Panc1 (cell line): ENCODE data around the gene STX19. TPM values are rescaled to one million over a fixed set of nuclear protein-coding genes. Genes with fewer than 3 reads are reported as not detected.

Experiments used
- ATAC-seq: fragments of 200-7000 bp; cut with Tn5 transposase; 2 replicates; pipeline ENCODE4 v1.9.1; 2020; ENCODE audit warnings: mild to moderate bottlenecking, moderate library complexity
- BruUV-seq: library from RNA; stranded (reverse); fragments of 400-500 nt; replicated peaks from 2 replicates; lab custom pipeline; 2021; lab: Mats Ljungman, UMichigan
- CTCF ChIA-PET: fragments of 300-600 bp; sonication (Branson Sonifier 250); formaldehyde crosslinking; loops from one replicate; lab custom pipeline; 2022; ENCODE audit warnings: antibody characterized with exemption; lab: Charles Lee
- POLR2A ChIA-PET: fragments of 300-600 bp; sonication (Branson Sonifier 250); formaldehyde crosslinking; loops from one replicate; lab custom pipeline; 2022; ENCODE audit warnings: antibody characterized with exemption; lab: Charles Lee
- DNase-seq: peaks from one replicate; pipeline ENCODE4 v3.0.0-alpha.2; 2010; ENCODE audit warnings: low read depth, low spot score
- H3K27ac ChIP-seq: 2 replicates; pipeline ENCODE4 v1.5.1; 2011; ENCODE audit warnings: mild to moderate bottlenecking, low read length, inconsistent platforms
- H3K27me3 ChIP-seq: fragments of 200-500 bp; sonication (Bioruptor generic); 2 replicates; pipeline ENCODE4 v1.6.0; 2014; ENCODE audit warnings: low read length, inconsistent platforms; ENCODE audit not compliant: control insufficient read depth, insufficient read depth
- H3K36me3 ChIP-seq: fragments of 200-500 bp; sonication (Bioruptor generic); 2 replicates; pipeline ENCODE4 v1.5.1; 2014; ENCODE audit warnings: inconsistent platforms, mild to moderate bottlenecking, low read length, moderate library complexity; ENCODE audit not compliant: control insufficient read depth, insufficient read depth
- H3K4me1 ChIP-seq: 2 replicates; pipeline ENCODE4 v1.5.1; 2011; ENCODE audit warnings: inconsistent platforms, mild to moderate bottlenecking, low read length, moderate library complexity; ENCODE audit not compliant: control insufficient read depth, insufficient read depth
- H3K4me3 ChIP-seq, 2 experiments: 2 replicates each; pipeline ENCODE4 v1.5.1; 2011 to 2012; ENCODE audit warnings: low read depth in 2 of 2, low read length in 2 of 2, mild to moderate bottlenecking in 2 of 2, inconsistent platforms in 1 of 2, moderate library complexity in 1 of 2
- H3K9me3 ChIP-seq: fragments of 200-500 bp; sonication (Bioruptor generic); 2 replicates; pipeline ENCODE4 v1.5.1; 2014; ENCODE audit warnings: low read depth, mild to moderate bottlenecking, inconsistent platforms, low read length, moderate library complexity; ENCODE audit not compliant: control insufficient read depth, insufficient read depth
- CTCF ChIP-seq: fragments of 450-650 bp; IDR thresholded peaks from 2 replicates; pipeline ENCODE4 v1.5.1; 2017; ENCODE audit warnings: mild to moderate bottlenecking
- POLR2AphosphoS5 ChIP-seq: IDR thresholded peaks from 2 replicates; pipeline ENCODE4 v1.6.1; 2012; ENCODE audit warnings: mild to moderate bottlenecking, low read depth, low read length, moderate library complexity
- REST ChIP-seq, 2 experiments: IDR thresholded peaks; 2 replicates each; pipeline ENCODE4 v1.6.1; 2011 to 2012; ENCODE audit warnings: low read depth in 2 of 2, control low read depth in 1 of 2, low read length in 1 of 2, mild to moderate bottlenecking in 1 of 2, moderate library complexity in 1 of 2; ENCODE audit not compliant: insufficient read depth in 1 of 2
- SIN3A ChIP-seq: IDR thresholded peaks from 2 replicates; pipeline ENCODE4 v1.6.1; 2012; ENCODE audit warnings: low read depth, mild to moderate bottlenecking, low read length, moderate library complexity, borderline replicate concordance; ENCODE audit not compliant: insufficient read depth
- TCF7L2 ChIP-seq: IDR thresholded peaks from 2 replicates; pipeline ENCODE4 v1.6.1; 2011; ENCODE audit warnings: mild to moderate bottlenecking, low read depth, low read length, inconsistent platforms
- in situ Hi-C: cut with HindIII; loops from 2 replicates; pipeline ENCODE4 v1.10.0; 2016; ENCODE audit warnings: low sequenced_read_pairs, low pct_unique_long_range_greater_than_20kb
- intact Hi-C: fragments of 100-400 bp; cut with micrococcal nuclease; formaldehyde crosslinking; loops from one replicate; pipeline ENCODE4 v1.10.0; 2022; ENCODE audit not compliant: unreplicated experiment
- total RNA-seq: library from RNA; stranded (reverse); gene quantifications from one replicate; pipeline ENCODE4 v1.2.1, GENCODE V29; 2021; ENCODE audit not compliant: unreplicated experiment

Gene STX19
- total RNA-seq, 1 experiment from 2014 or later: not detected

DNA sequence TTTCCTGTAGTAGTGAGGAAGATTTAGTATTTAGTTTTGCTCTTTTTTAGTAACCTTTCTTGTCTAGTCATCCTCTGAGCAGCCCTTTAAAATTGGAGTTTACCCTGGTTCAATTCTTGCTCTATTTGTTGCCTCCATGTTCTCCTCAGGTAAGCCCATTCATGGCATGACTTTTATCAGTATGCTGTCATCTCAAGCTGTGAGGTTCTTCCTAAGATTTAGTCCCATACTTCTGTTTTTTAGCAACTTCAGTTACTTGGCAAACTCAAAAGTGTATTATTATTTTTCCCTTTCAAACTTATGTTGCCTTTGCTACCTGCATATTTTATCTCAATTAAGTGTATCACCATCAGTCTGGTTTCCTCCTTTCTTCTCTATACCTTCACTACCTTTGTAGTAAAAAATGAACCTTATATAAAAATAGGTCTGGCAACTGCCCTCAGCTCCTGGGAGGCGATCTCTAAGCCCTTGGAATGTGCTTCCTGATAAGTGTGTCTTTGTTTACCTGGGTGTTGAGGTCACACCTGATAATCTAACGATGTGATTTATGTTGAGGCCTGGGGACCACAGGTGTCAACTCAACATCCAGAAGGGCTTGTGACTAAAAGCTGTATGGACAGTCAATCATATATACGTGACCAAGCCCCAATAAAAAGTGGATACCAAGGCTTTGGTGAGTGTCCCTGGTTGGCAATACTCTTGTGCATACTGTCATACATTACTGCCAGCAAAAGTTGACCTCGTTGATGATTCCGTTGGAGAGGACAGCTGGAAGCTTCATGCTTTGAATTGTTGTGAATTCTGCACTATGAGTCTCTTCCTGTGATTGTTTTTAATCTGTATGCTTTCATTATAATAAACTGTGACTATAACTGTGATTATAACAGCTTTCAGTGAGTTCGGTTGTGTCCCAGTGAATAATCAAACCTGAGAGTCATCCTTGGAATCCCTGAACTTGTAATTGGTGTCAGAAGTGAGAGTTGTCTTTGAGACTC lies 38.4 kb upstream of the STX19 start:
- Histone ChIP-seq H3K36me3 (no peaks in the 10 kb centered on the region), H3K4me1 (peaks cover 13% of the 10 kb centered on the region), H3K9me3 (no peaks in the 10 kb centered on the region), H3K27ac (no peak overlapping the region), H3K27me3 (no peaks in the 10 kb centered on the region), H3K4me3 (no peak overlapping the region)
- in situ Hi-C loops (no loop called here), intact Hi-C loops (no loop called here)
- no TSS peak for BruUV-seq
- DNase-seq (no peak), ATAC-seq (no peak)
- TF ChIP-seq SIN3A (no peak), REST (IDR thresholded peaks at IDR 0.05; ENCODE audit: insufficient read depth in 1 of 2, low read depth in 2 of 2, low read length in 1 of 2) (no peak), TCF7L2 (no peak), POLR2AphosphoS5 (no peak), CTCF (no peak)
- ChIA-PET POLR2A (no interaction called here), CTCF (no interaction called here)

- no peak for ATAC-seq
- CTCF ChIA-PET: no interaction called here
- H3K4me1 ChIP-seq: peaks cover 14% of the 10 kb centered on the region
- H3K27ac ChIP-seq: no peak overlapping the region
- intact Hi-C loops (no loop called here), in situ Hi-C loops (no loop called here)
- no peak for DNase-seq
- POLR2A ChIA-PET: interaction anchor here (0.6 kb wide), 1 partner anchor 63 kb away, joined by 3 read pairs; no protein-coding TSS in a partner anchor
- no peak for TF ChIP-seq REST (IDR thresholded peaks at IDR 0.05; ENCODE audit: insufficient read depth in 1 of 2, low read depth in 2 of 2, low read length in 1 of 2)
- no peak for TF ChIP-seq CTCF
- no peak for TF ChIP-seq TCF7L2
- no peak for TF ChIP-seq SIN3A
- H3K27me3 ChIP-seq: no peaks in the 10 kb centered on the region
- H3K36me3 ChIP-seq: no peaks in the 10 kb centered on the region
- no peak overlapping the region for H3K4me3 ChIP-seq
- no peaks in the 10 kb centered on the region for H3K9me3 ChIP-seq
- no TSS peak for BruUV-seq
These were observed 37.6 kb upstream of the STX19 start for GRCh38 chr3:94065819-94066480.
